HFF-Myc (cell line): ENCODE results near the gene P4HA1.

Experiments used
- DNase-seq: peaks from one replicate; pipeline ENCODE4 v3.0.0-alpha.2; 2011; ENCODE audit warnings: low read depth; ENCODE audit errors: extremely low read depth
- H3K4me3 ChIP-seq: replicated peaks from 2 replicates; pipeline ENCODE4 v1.5.1; 2011; ENCODE audit warnings: low read depth, mild to moderate bottlenecking, control low read depth, low read length
- TF ChIP-seq, protein P1 (sequence below): IDR thresholded peaks from 2 replicates; pipeline ENCODE4 v1.5.1; 2012; ENCODE audit warnings: mild to moderate bottlenecking, low read depth, low read length, control low read depth; ENCODE audit errors: missing control alignments

The P4HA1 gene

DNA sequence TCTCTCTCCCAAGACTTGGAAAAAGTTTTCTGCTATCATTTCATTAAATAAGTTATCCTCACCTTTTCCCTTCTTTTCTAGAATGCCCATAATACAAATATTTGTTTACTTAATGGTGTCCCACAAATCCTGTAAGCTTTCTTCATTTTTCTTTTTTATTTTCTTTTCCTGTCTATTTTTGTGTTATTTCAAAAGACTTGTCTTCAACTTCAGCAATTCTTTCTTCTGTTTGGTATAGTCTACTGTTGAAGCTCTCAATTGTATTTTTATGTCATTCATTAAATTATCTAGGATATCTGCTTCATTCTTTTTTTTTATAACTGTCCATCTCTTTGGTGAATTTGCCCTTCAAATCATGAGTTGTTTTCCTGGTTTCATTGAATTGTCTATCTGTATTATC lies 117.0 kb downstream of the P4HA1 start:
- no peak for DNase-seq
- TF ChIP-seq, protein P1, sequence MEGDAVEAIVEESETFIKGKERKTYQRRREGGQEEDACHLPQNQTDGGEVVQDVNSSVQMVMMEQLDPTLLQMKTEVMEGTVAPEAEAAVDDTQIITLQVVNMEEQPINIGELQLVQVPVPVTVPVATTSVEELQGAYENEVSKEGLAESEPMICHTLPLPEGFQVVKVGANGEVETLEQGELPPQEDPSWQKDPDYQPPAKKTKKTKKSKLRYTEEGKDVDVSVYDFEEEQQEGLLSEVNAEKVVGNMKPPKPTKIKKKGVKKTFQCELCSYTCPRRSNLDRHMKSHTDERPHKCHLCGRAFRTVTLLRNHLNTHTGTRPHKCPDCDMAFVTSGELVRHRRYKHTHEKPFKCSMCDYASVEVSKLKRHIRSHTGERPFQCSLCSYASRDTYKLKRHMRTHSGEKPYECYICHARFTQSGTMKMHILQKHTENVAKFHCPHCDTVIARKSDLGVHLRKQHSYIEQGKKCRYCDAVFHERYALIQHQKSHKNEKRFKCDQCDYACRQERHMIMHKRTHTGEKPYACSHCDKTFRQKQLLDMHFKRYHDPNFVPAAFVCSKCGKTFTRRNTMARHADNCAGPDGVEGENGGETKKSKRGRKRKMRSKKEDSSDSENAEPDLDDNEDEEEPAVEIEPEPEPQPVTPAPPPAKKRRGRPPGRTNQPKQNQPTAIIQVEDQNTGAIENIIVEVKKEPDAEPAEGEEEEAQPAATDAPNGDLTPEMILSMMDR: no peak
- no peak overlapping the region for H3K4me3 ChIP-seq

DNA sequence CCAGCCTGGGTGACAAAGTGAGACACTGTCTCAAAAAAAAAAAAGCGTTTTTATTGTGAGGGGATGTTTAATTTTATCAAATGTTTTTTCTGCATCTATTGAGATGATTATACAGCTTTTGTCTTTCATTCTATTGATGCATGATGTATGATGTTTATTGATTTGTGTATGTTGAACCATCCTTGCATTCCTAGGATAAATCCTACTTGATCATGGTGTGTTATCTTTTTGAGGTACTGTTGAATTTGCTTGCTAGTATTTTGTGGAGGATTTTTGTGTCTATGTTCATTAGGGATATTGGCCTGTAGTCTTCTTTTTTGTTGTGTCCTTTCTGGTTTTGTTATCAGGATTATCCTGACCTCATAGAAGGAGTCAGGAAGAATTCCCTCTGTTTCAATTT lies 119.8 kb downstream of the P4HA1 start:
- TF ChIP-seq, protein P1: no peak
- no peak for DNase-seq
- H3K4me3 ChIP-seq: no peak overlapping the region
